GM12801 (cell line): Measurements from ENCODE around the gene STX5.

ENCODE experiments used
- TF ChIP-seq, protein P1 (sequence below): IDR thresholded peaks from one replicate; pipeline ENCODE4 v1.5.1; 2011; ENCODE audit warnings: control low read depth; ENCODE audit not compliant: insufficient read length; ENCODE audit errors: extremely low read depth

Gene STX5

DNA sequence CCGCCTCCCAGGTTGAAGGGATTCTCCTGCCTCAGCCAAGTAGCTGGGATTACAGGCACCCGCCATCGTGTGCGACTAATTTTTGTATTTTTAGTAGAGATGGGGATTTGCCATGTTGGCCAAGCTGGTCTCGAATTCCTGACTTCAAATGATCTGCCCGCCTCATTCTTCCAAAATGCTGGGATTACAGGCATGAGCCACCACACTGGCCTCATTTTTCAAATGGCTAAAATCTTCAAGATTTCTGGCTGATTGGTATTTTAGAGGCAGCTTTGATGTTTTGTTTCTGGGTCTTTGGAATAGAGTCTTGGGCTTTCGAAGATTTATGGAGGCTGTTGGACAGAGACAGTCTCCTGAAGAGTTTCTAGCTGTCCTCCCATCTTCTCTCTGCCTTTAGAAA, 43.0 kb upstream of the STX5 start:
- TF ChIP-seq, protein P1, sequence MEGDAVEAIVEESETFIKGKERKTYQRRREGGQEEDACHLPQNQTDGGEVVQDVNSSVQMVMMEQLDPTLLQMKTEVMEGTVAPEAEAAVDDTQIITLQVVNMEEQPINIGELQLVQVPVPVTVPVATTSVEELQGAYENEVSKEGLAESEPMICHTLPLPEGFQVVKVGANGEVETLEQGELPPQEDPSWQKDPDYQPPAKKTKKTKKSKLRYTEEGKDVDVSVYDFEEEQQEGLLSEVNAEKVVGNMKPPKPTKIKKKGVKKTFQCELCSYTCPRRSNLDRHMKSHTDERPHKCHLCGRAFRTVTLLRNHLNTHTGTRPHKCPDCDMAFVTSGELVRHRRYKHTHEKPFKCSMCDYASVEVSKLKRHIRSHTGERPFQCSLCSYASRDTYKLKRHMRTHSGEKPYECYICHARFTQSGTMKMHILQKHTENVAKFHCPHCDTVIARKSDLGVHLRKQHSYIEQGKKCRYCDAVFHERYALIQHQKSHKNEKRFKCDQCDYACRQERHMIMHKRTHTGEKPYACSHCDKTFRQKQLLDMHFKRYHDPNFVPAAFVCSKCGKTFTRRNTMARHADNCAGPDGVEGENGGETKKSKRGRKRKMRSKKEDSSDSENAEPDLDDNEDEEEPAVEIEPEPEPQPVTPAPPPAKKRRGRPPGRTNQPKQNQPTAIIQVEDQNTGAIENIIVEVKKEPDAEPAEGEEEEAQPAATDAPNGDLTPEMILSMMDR: no peak

DNA sequence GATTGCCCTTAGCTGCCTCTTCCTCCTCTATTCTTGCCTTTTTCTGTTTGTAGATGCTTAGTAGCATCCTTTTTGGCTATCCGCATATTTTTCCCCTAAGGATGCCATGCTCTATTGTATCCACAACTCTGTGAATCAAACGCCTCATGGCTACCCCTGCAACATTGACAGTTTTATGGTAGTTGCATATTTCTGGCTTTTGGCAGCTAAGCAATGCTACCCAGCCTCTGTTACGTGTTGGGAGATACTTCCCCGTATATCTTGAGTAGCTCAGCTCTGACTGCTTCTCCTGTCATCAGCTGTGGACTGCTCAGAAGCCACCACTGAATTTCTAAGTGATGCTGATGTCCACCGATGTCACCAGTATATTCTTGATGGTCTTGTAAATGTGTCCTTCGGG, 33.8 kb upstream of the STX5 start:
- TF ChIP-seq, protein P1: no peak

DNA sequence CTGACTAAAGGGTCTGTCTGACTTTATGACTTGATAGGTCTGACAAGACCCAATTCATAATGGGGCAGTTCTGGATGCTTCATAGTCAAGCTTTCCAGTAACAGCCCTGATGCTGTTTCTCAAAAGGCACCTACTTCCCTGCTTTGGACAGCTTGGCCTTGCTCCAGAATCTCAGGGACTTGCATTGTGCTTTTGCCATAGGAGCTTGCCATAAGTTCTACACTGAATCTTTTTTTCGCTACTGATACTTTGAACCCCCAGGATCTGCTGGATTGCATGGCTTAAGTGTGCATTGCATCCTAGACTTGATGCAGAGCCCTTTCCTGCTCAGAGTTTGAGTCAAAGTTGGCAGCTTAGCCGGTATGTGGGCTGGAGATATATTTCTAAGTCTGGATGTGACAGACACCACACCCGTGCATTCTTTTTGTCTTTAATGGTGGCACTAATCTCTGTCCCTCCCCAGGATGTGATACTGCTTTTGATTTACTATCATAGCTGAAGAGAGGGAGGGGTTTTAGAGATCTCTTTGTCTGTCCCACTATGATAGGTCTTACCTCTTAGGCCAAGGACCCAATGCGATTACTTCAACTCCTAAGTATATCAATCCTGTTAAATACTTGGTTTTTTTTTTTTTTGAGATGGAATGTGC, 32.0 kb upstream of the STX5 start:
- TF ChIP-seq, protein P1: no peak

DNA sequence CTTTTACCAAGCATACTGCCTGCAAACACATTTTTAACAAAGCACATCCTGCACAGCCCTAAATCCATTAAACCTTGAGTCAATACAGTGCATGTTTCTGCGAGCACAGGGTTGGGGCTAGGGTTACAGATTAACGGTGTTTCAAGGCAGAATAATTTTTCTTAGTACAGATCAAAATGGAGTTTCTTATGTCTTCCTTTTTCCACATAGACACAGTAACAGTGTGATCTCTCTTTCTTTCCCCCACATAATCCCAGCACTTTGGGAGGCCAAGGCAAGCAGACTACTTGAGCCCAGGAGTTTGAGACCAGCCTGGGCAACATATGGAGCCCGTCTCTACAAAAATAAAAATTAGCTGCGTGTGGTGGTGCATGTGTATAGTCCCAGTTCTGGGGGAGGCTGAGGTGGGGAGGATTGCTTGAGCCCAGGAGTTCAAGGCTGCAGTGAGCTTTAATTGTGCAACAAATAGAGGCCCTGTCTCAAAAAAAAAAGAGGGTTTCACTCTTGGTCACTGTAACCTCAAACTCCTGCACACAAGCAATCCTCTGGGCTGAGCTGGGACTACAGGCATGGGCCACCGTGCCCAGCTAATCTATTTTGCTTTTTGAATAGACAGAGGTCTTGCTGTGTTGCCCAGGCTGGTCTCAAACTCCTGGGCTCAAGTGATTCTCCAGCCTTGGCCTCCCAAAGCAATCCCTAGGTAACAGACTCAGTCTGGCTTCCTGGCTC, 29.1 kb upstream of the STX5 start:
- TF ChIP-seq, protein P1: no peak

DNA sequence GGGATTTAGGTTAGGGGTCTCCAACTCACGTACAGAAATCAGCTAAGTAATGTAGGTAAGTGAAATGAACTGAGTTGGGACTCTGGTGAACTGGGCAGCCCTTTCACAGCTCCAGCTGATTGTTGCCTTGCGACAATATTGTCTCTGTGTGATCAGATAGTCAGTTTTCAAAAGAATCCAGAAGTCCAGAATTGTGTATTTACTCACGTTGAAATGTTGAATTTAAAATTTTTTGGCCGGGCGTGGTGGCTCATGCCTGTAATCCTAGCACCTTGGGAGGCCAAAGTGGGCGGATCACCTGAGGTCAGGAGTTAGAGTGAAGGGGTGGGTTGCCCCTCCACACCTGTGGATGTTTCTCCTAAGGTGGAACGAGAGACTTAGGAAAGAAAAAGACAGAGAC, 26.4 kb upstream of the STX5 start:
- TF ChIP-seq, protein P1: no peak

DNA sequence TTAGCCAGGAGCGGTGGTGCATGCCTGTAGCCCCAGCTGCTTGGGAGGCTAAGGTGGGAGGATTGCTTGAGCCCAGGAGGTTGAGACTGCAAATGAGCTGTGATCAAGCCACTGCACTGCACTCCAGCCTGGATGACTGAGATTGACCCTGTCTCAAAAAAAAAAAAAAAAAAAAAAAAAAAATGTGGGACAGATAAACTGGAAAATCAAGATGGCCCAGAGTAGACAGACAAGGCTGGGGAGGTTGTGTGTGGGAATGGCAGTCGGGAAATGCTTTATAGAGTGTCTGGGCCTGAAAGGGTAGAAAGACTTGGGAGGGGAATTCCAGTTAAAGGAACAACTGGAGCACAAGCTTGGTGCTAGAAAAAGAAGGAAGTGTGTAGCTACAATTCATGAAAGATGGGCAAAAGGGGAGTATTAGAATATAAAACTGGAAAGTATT, 25.7 kb upstream of the STX5 start:
- TF ChIP-seq, protein P1: no peak

DNA sequence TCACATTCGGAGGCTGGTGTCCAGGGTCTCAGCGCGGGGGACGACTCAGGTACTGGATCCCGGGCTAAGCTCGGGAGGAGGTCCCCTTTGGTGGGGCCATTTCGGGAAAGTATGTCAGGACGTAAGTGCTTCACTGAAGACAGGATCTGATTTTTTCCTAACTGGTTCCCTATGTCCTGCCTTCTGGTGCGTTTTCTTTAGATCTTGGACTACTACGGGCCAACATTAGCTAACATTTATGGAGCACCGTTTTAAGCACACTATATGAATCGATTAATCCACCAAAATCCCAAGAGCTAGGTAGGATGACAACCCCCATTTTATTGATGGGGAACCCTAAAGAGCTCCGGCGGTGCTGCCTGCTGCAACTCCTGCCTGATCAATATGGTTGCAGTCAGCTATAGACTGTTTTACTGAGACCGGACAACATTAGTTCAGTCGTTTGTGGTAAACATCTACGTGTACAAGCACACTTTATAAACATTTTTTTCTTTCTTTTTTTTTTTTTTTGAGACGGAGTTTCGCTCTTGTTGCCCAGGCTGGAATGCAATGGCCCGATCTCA, 24.6 kb upstream of the STX5 start:
- TF ChIP-seq, protein P1: no peak
